Fibroblast of pulmonary artery (primary cell): Measurements from ENCODE around the gene RECQL5.
A peak's percentile ranks its signal among the peaks of the same experiment; 100 is the strongest.

ENCODE experiments used
- DNase-seq: peaks from one replicate; pipeline ENCODE4 v3.0.0-alpha.2; 2010; ENCODE audit warnings: low read depth
- H3K4me3 ChIP-seq: replicated peaks from 2 replicates; pipeline ENCODE4 v1.5.1; 2011; ENCODE audit warnings: low read depth, mild to moderate bottlenecking, control low read depth, low read length, moderate library complexity
- CTCF ChIP-seq: IDR thresholded peaks from 2 replicates; pipeline ENCODE4 v1.5.1; 2011; ENCODE audit warnings: mild to moderate bottlenecking, control low read depth, low read length, inconsistent platforms; ENCODE audit errors: missing control alignments

Gene RECQL5

DNA sequence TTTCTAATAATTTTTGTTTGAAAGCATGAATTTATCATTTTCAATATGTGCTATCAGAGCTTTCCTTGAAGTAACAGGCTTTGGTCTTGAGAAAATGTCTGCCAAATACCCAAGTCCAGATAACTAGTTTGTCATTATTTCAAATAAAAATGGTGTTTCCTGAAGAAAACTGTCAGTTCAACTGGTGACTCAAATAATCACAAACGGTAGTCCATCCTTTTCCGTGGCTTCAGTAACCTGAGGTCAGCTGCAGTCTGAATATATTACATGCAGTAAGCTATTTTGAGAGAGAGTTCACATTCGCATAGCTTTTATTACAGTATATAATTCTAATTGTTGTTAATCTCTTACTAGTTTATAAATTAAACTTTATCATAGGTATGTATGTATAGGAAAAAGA lies 9.5 kb upstream of the RECQL5 start:
- no peak overlapping the region for H3K4me3 ChIP-seq
- no peak for TF ChIP-seq CTCF
- DNase-seq = no peak

GRCh38 chr17:75673487-75673886 lies 6.5 kb upstream of the RECQL5 start:
- TF ChIP-seq CTCF = no peak
- no peak overlapping the region for H3K4me3 ChIP-seq
- no peak for DNase-seq

GRCh38 chr17:75672011-75672410 lies 5.1 kb upstream of the RECQL5 start:
- DNase-seq = no peak
- no peak overlapping the region for H3K4me3 ChIP-seq
- no peak for TF ChIP-seq CTCF

- DNase-seq = no peak
- no peak for TF ChIP-seq CTCF
- no peak overlapping the region for H3K4me3 ChIP-seq
Measured at GRCh38 chr17:75670868-75671267, 3.9 kb upstream of the RECQL5 start.

DNA sequence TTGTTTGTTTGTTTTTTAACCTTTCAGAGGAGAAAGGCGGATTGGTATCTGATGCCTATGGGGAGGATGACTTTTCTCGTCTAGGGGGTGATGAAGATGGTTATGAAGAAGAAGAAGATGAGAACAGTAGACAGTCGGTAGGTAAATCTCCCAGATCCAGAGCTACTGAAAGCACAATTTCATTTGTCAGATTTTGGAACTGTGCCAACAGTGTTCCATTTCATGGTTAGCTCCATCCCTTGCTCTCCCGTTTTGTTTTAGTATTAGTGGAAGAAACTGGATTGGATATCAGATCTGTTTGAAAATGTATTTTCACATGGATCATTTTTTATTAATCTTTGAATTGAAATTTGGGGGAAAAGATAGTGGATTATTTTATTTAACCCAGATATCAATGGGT lies 1.5 kb upstream of the RECQL5 start:
- no peak for DNase-seq
- TF ChIP-seq CTCF = no peak
- peak overlapping the region; percentile 87 for H3K4me3 ChIP-seq

DNA sequence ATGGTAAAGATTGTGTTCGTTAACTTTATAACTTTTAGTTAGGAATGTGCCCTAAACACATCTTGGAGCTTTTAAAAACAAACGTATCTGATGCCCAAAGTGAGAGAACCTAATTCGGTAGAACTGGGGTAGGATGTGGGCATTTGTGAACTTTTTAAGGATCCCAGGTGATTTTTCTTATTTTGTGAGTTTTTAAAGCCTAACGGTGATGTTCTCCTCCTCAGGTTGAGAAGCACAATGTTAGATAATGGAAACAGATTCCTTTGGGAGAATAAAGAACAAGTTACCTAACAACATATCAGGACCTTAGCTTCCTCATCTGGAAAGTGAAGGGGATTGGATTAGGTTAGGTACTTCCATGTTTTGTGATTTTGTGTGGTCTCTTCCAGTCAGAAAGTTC lies 871 bp upstream of the RECQL5 start:
- H3K4me3 ChIP-seq = peak overlapping the region; percentile 87
- no peak for TF ChIP-seq CTCF
- DNase-seq = no peak

GRCh38 chr17:75665981-75666380 lies 973 bp downstream of the RECQL5 start:
- H3K4me3 ChIP-seq = peak overlapping the region; percentile 87
- DNase-seq = no peak
- no peak for TF ChIP-seq CTCF
